Measurements from ENCODE around the gene SLC16A3. TPM values are rescaled to one million over a fixed set of nuclear protein-coding genes. Genes with fewer than 3 reads are reported as not detected.
A peak's percentile ranks its signal among the peaks of the same experiment; 100 is the strongest.

Gene SLC16A3
- total RNA-seq, 2 donors from 2014 or later = 53.7 to 65.6 TPM

DNA sequence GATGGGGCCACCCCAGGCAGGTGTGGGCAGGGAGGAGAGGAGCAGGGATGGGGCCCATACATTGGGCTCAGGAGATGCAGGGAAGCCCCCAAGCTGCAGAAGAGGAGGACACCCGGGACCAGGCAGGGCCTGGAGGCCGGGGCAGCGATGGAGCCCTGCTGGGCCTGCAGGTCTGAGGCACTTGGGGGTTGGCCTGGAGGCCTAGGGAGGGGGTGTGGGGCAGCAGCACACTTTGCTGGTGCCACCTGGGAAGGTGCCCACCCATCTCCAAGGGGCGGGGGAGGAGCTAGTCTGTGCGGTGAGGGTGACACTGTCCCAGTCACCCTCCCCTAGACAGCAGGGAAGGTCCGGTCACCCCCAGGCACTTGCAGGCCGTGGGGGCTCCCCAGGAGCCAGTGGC lies 9.8 kb upstream of the SLC16A3 start:
- intact Hi-C loops (cut with DNase I) = no loop called here
- no peak for DNase-seq (ENCODE audit: low spot score)

DNA sequence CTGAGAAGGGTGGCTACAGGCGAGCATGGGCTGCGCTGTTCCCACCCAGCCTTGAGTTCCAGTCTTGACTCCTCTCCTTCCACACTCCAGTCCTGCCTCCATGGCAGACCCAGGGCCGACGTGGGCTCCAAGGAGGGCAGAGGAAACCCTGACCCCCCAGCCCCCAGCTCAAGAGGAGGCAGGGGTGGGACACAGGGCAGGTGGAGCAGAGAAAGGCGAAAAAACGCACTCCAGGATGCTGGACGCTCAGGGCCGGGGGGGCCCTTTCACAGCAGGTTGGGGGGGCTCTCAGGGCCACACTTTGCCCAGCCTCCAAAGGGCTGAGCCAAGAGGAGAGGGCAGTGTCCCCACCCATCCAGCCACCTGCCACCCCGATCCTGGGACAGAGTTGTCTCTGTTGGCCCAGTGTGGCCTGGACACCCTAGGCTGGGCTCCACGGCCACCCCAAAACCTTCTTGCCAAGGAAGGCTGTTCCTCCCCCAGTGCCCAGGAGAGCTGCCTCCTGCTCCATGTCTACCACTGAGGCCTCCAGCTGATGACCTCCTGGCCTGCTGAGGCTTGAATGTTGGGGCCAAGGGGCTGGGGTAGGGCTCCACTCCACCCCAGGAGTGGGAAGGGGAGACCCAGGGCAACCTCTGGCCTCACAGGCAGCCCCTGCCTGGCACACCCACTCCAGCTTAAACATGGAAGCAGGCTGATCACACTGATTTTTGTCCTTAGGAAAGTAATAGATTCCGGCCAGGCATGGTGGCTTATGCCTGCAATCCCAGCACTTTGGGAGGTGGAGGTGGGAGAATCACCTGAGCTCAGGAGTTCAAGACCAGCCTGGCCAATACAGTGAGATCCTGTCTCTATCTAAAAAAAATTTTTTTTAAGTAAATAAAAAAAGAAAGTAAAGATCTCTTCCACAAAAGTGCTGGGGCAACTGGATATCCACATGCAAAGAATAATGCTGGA lies 8.8 kb upstream of the SLC16A3 start:
- intact Hi-C loops (cut with DNase I) = no loop called here
- DNase-seq (ENCODE audit: low spot score) = no peak

DNA sequence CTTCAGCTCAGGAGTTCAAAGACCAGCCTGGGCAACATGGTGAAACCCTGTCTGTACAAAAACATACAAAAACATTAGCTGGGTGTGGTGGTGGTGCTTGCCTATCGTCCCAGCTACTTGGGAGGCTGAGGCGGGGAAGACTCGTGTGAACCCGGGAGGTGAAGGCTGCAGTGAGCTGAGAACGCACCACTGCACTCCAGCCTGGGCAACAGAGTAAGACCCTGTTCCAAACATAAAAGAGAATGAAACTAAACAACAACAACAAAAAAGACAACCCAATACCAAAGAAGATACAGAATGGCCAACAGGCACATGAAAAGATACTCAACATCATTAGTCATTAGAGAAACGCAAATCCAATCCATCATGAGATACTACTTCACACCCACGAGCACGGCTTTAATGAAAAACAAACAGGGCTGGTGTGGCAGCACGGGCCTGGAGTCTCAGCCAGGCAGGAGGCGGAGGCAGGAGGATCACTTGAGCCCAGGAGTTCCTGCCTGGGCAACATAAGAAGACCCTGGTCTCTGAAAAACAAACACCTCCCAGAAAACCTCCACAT lies 7.4 kb upstream of the SLC16A3 start:
- intact Hi-C loops (cut with DNase I) = no loop called here
- no peak for DNase-seq (ENCODE audit: low spot score)

DNA sequence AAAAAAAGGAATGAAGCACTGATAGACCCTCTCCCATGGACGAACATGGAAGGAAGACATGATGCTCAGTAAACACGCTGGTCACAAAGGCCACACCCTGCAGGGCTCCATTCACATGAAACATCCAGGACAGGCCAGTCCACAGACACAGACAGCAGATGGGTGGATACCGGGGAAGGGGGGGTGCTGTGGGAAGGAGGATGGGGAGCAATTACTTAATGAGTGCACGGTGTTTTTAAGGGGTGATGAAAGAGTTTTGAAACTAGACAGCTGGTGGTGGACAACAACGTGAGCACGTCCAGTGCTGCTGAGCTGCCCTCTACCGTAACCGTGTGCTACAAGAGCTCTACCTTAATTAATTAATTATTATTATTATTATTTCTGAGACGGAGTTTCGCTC lies 6.0 kb upstream of the SLC16A3 start:
- no peak for DNase-seq (ENCODE audit: low spot score)
- intact Hi-C loops (cut with DNase I) = no loop called here

DNA sequence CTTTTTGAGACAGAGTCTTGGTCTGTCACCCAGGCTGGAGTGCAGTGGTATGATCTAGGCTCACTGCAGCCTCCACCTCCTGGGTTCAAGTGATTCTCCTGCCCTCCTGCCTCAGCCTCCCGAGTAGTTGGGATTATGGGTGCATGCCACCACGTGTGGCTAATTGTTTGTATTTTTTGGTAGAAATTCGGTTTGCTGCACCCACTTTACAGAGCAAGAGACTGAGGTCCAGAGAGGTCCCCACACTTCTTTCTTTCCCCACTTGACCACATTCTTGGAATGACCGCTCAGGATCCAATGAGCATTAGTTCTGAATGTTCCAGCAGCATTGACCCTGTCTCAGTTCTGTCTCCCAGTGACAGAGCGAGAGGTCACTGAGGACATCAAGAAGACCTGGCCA lies 5.3 kb upstream of the SLC16A3 start:
- intact Hi-C loops (cut with DNase I) = no loop called here
- no peak for DNase-seq (ENCODE audit: low spot score)

DNA sequence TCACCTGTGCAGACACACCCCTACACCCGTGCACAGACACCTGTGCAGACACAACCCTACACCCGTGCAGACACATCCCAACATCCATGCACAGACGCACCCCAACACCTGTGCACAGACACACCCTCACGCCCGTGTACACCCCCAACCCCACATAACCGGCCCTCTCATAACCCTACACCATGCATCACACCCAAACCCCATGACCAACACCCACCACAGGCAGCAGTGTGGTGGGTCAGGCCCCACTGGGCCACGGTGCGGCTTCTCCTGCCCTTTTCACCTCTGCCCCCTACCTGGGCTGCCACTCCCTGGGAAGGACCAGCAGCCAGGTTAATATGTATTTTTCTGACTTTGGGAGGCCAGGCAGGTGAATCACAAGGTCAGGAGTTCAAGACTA lies 4.2 kb upstream of the SLC16A3 start:
- intact Hi-C loops (cut with DNase I) = no loop called here
- no peak for DNase-seq (ENCODE audit: low spot score)

DNA sequence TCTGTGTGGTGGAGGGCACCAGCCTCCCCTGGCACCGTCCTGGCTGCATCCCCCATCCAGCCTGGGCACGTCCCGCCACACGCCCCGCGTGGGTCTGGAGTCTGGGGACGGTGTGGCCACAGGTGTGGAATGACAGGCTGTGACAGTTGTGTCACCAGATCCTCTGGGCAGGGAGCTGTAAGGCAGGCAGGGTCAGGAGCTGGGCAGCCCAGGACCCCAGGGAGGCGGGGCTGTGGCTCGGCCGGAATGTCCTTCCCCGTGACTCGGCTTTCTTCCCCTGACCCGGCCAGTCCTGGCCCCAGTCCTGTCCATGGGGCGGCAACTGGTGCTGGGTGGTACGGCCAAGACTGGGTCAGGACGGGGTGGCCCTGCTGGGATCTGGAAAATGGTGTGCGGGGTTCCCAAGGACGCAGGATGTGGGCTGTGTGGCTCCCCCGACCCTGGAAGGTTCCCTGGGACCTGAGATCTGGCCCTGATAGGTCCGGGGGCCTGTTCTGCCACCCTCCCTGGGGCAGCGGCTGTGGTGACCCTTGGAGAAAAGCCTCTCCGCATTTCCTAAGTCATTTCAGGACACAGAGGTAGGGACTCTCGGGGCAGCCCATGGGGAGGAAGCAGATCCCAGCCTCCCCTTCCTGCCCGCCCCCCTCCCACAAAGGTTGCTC lies 3.3 kb upstream of the SLC16A3 start:
- no peak for DNase-seq (ENCODE audit: low spot score)
- intact Hi-C loops (cut with DNase I) = no loop called here

DNA sequence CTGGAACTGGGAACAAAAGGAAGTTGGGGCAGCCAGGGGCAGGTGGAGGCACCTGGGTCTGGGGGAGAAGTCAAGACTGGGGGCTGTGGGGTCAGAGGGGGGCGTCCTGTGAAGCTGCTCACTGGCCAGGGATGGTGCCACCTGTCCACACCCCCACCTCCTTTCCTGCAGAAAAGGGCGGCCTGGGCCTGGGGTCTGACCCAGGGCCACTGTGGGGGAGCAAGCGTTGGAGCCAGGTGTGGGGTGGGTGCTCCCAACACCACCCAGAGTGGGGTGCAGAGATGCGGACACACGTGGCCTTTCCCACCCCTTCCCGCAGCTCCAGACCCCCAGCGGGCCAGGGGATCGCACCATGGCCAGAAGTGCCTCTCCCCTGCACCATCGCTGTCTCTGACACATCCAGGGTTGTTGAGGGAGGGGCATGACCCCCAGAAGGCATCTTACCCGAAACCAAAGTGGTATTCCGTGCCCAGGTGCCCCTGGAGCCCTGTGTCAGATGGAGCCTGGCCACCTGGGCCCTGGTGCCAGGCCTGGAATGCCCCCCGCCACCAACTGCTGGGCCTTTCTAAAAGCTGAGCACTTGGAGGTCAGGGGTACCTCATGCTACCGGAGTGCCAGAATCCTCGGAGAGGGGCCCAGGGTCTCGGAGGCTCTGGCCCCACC lies 2.6 kb upstream of the SLC16A3 start:
- DNase-seq (ENCODE audit: low spot score) = no peak
- intact Hi-C loops (cut with DNase I) = no loop called here

DNA sequence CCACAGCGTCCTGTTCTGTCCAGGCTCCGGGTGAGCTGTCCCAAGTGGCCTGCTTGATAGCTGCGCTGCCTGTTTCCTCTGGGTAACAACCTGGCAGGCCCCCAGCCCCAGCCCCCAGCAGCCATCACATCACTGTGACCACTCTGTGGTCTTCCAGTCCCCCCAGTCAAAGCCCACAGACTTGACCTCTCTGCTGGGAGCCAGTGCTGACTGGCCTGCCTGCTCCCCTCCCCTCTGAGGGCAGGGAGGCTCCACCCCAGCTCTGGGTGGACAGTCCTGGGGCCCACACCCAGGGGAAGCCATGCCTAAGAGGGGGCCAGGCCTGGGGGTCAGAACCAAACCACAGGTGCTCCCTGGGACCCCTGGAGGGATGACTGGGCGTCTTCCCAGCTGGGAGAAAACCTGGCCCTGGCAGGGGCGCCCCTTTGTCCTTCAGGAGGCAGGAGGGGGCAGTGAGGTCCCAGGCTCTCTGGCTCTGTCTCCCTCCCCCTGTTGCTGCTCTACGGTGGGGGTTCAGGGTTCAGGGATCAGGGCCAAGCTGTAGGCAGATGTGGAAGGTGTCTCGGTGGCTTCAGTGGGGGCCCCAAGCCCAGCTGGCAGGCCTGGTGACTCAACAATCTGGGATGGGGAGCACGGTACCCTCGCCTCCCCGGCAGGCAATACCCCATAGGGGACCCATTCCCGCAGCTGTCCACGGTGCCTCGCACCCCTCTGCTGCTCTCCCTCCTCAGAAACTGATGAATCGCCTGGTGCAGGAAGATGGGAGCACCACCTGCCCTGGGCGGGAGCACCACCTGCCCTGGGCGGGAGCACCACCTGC lies 1.8 kb upstream of the SLC16A3 start:
- no peak for DNase-seq (ENCODE audit: low spot score)
- intact Hi-C loops (cut with DNase I) = no loop called here

DNA sequence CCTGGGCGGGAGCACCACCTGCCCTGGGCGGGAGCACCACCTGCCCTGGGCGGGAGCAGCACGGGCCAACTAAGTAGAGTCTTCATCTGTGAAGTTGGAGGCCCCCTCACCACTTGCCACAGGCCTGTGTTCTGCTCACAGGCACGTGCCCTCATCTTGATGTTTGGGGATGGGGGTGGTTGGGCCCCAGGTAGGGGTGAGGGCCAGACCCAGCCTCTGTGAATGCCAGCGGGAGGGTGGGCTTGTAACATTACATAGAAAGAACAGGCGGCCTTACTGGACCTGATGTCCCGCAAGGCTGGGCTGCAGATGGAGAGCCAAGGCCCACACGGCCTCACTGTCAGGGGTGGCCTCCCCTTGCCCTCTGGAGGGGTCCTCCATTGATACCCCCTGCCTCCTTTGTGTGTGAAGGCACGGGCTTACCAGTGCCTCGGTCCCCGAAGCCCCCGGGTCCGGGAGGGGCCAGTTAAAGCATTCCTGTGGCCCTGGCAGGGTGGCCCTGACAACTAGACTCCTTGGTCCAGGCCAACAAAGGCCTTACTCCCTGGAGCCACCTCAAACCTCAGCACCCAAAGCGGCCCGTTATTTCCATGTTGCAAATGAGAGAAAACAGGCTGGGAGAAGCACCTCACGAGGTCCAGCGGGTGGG lies 1.1 kb upstream of the SLC16A3 start:
- no peak for DNase-seq (ENCODE audit: low spot score)
- intact Hi-C loops (cut with DNase I) = no loop called here

DNA sequence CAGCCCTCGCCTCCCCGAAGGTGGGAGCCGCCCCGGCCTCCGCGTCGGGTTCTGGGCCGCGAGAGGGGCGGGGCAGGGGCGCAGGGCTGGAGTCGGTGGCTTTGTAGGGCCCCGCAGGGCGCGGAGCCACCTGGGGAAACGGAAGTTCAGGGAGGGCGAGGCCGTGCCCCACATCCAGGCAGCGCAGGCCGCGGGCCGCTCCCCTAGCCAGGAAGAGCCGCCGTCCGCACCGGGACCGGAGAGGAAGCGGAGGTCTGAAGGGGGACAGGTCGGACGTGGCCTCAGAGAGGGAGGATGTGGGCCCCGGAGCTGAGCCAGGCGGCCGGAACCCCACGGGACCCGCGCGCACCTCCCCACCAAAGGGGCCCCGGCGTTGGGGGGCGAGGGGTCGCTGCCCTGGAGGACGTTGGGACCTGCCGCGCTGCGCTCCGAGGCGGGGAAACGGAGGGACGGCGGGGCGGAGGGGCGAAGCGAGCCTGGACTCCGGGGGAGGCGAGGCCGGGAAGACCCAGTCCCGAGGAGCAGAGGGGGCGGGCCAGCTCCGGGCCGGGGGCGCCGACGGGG lies 482 bp upstream of the SLC16A3 start:
- intact Hi-C loops (cut with DNase I) = no loop called here
- peak; percentile 90 for DNase-seq (ENCODE audit: low spot score)

DNA sequence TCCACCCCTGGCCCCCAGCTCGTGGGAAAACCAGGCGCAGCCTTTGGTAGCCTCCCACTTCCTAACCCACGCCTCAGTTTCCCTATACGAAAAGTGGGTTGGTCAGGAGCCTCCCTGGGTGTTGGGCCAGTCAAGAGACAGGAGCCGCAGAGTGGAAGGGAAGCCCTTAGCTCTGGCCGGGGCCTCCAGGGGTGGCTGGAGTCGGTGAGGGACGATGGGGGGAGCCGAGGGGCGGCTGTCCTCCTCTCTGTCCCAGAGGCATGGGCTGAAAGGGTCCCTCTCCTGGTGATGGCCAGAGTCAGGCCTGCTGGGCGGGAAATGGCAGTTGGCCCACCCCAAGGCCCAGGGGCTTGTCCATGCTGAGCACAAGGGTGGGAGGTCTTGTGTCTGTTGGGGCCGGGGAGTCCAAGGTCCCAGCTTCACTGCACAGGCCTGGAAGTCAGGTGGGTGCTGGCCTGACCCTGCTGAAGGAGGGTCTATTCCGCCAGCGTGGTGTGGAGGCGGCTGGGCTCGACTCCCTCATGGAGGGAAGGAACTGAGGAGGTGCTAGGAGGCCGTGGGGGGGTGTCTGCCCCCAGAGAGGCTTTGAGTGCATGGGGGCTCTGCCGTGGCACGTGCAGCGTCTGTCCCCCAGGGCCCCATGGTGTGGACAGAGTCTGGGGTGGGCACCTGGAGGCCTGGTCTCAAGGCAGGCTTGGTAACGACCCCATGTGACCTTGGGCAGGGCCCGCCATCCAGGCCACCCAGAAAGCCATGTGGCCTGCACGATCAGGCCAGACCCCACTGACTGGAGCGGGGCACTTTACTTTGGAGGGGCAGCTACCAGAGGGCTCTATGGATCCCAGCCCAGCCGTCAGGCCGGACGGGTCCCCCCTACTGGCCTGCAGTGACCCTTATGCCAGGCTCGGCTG lies 1.1 kb downstream of the SLC16A3 start:
- intact Hi-C loops (cut with DNase I) = no loop called here

DNA sequence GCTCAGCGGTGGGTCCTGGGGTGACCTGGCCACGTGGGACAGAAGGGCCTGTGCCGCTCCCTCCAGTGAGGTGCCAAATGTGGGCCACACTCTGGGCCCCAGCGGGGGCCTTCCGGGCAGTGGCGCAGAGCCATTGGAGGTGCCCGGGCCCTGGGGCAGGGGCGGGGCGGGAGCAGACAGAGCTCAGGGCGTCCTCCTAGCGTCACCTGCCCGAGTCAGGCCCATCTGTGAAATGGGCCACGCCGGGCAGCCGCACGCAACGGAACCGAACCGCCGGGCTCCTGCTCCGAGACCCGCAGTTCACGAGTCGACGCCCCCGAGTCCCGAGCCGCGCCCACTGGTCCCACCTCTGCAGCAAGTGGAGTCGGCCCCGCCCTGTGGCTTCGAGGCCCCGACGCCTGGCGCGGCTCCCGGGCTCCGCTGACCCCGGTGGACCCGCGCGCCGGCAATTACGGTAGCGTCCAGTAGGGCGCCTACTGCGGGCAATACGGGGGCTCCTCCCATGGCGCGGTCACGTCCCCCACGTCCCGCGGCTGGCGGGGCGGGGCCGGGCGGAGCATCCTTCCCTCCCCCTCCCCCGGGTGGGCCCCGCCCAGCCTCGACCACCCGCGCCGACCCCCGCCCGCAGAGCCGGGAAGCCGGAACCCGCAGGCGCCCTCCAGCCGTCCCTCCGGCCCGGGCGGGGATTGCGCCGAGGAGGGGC lies 1.9 kb downstream of the SLC16A3 start:
- intact Hi-C loops (cut with DNase I) = no loop called here
- DNase-seq (ENCODE audit: low spot score) = peak; percentile 97

More for the DNA sequence above, 1.1 kb downstream of the SLC16A3 start:
- DNase-seq (ENCODE audit: low spot score) = peak; percentile 81

DNA sequence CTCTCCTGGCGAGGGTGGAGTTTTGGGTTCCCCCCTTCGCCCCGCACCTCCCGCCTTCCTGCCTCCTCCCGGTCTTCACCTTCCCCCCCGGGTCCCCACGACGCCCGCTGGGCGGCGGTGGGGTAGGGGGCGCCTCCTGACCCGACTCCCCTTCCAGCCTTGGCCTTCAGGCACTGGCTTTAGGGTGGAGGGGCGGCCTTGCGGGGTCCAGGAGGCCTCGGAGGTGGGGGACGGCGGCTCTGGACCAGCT lies 2.4 kb downstream of the SLC16A3 start:
- no peak for DNase-seq (ENCODE audit: low spot score)
- intact Hi-C loops (cut with DNase I) = no loop called here

DNA sequence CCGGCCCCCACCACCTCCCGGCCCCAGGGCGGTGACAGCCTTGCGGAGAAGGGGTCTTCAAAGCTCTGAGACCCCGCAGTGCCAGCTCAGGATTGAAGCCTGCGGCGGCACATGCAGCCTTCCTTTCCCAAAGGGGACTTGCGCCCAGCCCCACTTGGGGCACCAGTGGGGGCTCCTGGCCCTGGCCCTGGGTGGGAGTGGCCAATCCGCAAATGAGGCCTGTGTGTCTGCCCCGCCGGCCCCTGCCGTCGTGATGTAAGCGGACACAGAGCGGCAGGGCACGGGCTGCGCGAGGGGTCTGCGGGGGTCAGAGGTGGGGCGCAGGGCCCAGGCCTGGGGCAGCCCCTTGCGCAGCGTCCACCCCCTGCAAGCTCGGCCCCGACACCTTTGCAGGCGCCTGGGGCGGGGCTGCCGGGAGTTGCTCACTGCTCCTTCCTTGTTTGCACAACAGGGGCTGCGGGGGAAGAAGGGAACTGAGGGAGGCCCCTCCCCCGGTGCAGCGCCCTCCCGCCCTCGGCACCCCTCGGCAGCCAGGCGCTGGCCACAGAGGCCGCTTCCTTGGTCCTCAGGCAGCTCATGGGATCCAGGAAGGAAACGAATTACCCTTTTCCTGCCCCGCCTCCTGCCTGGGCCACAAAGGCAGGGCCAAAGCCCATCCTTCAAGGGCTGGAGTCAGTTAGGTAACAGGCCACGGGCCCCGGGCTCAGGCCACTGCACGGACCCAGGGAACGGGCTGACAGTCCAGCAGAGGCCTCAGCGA lies 2.9 kb downstream of the SLC16A3 start:
- intact Hi-C loops (cut with DNase I) = no loop called here
- DNase-seq (ENCODE audit: low spot score) = peak; percentile 96

DNA sequence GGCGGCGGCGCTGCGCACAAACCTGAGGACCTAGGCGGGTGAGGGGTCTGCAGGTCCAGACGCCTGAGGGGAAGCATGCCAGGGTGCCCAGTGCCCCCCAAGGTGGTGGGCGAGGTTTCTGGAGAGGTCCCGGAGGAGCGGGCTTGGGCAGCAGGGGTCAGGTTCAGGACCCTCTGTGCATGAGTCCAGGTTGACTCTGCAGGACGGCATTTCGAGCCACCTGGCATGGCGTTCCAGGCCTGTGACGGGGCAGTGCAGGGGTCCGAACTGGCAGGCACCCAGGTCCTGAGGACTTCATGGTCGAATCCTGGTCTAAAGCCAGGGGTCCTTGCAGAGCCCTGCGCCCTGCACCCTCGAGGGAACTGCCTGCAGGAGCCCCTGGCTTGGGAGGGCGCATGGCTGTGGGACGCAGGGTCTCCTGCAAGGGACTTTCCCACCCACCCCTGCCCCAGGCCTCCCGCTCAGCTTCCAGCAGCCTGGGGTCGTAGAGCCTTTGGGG lies 3.5 kb downstream of the SLC16A3 start:
- DNase-seq (ENCODE audit: low spot score) = peak; percentile 82
- intact Hi-C loops (cut with DNase I) = no loop called here

Data from posterior vena cava (tissue), 2 donors.